SH-SY5Y (cell line): Measurements from ENCODE around the gene PATJ.

Experiments used
- GATA2 ChIP-seq: IDR thresholded peaks from 2 replicates; pipeline ENCODE4 v1.6.1; 2011; ENCODE audit warnings: mild to moderate bottlenecking, low read depth, low read length
- GATA3 ChIP-seq: IDR thresholded peaks from 2 replicates; pipeline ENCODE4 v1.6.1; 2011; ENCODE audit warnings: low read depth, mild to moderate bottlenecking, low read length, moderate library complexity

GRCh38 chr1:61869691-61870109 lies 127.4 kb downstream of the PATJ start:
- no peak for TF ChIP-seq GATA2
- no peak for TF ChIP-seq GATA3
